ENCODE results near the gene DNAH6.
A peak's percentile ranks its signal among the peaks of the same experiment; 100 is the strongest.

The DNAH6 gene

DNA sequence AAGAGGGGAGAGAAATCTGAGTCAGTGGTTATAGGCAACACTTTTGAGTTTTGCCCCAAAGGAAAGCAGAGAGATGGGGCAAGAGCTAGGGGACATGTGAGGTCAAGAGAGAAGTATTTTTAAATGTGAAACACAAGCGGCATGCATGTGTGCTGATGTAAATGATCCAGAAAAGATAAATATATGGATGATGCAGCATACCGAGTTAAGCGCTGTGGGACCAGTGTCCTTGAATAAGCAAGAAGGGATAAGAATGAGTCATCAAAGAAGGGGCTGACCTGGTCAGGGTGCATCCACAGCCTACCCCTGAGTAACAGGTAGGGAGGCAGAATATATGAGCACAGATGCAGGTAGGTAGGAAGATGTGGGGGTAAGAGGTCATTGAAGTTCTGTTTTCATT is 183.7 kb downstream of the DNAH6 start:
- DNase-seq (ENCODE audit: low read depth) = no peak

DNA sequence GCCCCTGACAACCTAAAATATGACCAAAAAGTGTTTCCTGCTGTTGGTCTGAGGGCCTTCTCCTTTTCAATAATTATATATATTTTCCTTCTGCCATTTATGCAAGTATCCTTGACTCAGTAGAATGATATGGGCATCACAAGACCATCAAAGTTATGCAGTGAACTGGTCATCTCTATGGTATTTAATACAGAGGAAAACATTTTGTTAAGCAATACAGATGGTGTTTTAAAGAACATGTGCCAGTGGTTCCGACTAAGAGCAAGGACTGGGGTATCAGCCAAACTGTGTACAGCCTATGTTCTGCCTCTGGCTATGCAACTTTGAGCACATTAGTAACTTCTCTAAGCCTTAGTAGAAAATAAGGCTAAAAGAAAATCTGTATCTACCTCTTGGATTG is 185.6 kb downstream of the DNAH6 start:
- no peak for DNase-seq (ENCODE audit: low read depth)

DNA sequence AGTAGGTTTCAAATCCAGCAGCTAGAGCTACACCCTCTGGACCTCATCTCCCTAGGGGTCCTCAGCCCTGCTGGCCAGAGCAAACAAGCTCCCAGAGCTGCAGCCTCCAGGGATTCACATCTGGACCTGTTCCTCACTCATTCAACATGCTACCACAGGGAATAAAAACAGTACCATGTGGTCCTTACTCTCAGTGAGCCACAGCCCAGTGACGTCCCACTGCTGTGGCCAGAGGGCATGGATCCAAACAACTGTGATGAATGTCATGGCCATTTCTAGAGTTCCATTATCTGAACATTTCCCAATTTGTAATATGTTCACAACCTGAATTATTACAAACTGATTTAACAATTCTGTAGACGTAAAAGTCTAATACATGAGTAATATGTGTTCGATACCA is 186.6 kb downstream of the DNAH6 start:
- DNase-seq (ENCODE audit: low read depth) = no peak

DNA sequence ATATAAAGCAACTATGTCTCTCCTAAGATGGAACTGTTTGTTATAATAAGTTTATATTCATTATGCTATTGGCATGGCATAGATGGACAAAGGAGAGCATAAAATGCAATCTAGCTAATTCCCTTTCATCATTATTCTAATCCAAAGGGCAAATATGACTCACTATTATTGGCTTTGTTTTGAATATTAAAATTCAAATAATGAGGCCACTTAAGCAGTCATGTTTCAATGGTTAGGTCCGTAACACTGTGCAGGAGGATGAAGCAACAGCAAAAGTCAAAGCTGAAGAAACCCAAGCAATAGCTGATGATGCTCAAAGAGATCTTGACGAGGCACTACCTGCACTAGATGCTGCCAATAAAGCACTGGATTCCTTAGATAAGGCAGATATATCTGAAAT is 187.5 kb downstream of the DNAH6 start:
- no peak for DNase-seq (ENCODE audit: low read depth)

DNA sequence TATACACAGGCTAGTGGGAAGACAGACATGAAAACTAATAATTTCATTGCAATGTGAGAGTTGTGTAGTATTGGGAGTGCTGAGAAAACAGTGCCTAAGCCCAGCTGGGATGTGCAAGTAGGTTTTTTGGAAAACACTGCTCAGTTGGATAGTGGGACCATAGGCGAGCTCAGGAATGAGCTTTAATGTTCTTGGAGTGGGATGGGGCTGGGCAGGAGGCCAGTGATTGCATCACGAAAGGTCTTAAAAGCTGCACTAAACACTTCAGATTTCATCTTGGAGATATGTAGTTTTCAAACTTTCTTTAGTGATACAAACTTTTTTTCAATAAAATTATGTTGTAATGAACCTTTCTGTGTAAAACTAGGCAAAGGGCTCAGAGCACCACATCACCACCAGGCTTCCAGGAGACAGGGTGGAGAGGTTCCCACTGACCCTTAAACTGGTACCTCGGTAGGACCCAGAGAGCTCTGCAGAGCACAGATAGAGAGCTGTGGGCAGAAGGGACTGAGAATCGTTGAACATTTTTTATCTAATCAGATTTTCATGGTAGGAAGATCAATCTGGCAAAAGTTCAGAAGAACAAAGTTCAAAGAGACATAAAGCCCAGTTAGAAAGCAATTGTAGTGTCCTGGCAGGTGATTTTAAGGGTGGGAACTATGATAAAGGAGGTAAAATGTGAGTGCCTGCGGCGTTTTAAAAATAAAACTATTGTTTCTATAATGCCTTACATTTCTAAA is 188.4 kb downstream of the DNAH6 start:
- no peak for DNase-seq (ENCODE audit: low read depth)

DNA sequence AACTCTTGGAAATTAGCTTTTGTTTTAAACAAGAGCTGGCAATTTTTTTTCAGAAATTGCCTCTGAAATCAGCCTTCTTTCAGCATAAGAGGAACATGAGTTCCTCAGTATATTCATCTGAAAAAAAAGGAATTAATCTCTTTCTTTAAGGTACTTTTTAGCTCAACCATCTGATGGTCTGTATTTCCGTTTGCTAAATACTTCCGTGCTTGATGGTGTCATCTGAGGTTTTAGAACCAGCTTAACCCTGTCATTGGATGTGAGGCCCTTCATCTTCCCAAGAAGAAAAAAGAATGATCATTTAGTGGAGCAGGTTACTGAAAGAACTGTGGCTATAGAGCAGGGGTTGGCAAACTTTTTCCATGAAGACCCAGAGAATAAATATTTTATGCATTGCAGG is 189.6 kb downstream of the DNAH6 start:
- no peak for DNase-seq (ENCODE audit: low read depth)

DNA sequence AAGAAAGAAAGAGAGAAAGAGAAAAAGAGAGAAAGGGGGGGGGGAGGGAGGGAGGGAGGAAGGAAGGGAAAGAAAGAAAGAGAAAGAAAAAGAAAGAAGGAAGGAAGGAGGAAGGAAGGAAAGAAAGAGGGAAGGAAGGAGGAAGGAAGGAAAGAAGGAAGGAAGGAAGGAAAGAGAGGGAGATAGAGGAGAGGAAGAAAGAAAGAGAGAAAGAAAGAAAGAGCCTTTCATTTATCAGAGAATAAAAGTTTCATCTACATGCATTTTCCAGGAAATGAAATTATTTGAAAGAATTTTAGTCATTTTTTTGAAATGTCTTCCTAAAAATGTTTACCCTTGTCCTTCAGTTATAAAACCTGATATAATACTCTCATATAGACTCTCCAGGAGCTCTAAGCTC is 192.1 kb downstream of the DNAH6 start:
- DNase-seq (ENCODE audit: low read depth) = no peak

DNA sequence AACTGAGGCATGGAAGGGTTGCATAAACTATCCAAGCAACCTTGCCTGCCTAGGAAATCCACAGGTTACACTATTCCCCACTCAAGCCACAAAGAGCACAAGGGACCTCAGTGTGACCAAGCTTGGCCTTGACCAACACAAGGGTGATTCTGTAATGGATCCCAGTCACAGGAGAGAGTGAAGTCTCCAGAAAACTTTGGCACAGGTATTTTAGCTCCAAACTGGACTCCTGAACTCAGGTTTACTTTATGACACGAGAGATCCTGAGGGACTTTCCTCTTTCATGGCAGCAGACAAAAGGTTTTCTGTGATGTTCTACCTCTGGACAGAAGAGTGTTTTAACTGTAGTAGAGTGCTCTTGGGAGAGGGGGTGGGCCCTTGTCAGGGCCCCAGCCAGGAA is 195.4 kb downstream of the DNAH6 start:
- no peak for DNase-seq (ENCODE audit: low read depth)

DNA sequence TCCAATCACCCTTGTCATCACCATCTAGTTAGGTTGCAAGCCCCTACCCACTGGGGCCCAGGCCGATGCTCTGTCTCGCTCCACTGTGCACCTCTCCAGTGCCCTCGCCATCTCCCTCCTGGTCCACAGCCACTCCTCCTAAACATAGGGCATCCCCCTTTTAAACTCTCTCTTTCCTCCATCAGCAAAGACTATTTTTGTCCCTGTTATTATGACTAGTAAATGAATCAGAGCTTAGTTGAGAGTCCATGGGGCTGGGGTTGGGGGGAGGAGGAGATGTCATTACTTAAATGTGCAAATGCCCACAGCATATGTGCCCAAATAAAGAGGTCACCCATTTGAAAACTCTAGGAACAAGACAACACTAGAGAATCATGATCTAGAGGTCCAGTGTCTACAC is 197.1 kb downstream of the DNAH6 start:
- no peak for DNase-seq (ENCODE audit: low read depth)

DNA sequence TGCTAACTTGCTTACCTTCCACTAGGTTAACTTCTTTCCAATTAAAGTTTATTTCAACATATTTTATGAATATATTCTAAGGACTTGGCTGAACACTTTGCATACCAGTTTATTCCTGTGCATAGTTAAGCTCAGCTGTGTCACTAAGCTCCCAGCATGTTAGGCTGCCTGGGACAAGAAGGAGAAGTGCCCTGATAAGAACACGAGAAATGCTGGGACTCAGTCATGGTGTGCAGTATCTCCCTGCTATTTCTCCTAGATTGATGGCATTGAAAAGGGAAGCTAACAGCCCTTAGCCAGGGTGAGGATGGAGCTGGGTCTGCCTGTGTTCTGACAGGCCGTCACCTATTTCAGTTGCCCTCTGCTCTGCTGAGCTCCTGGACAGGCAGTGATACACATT is 200.3 kb downstream of the DNAH6 start:
- no peak for DNase-seq (ENCODE audit: low read depth)

DNA sequence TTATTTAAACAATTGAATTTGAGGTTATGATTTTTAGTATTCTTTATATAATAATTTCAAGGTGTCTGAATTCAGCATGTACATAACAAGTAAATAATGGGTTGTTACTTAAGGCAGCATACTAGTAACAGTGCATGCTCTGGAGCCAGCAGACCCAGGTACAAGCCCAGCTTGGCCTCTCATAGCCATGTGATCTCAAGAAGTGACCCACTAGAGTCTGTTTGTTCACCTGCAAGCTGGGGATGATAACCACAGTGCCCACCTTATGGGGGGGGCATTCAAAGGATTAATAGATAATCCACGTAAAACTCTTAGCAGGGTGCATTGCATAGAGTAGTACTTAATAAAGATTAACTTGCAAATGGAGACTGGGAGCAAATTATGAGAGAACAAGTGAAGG is 201.0 kb downstream of the DNAH6 start:
- no peak for DNase-seq (ENCODE audit: low read depth)

DNA sequence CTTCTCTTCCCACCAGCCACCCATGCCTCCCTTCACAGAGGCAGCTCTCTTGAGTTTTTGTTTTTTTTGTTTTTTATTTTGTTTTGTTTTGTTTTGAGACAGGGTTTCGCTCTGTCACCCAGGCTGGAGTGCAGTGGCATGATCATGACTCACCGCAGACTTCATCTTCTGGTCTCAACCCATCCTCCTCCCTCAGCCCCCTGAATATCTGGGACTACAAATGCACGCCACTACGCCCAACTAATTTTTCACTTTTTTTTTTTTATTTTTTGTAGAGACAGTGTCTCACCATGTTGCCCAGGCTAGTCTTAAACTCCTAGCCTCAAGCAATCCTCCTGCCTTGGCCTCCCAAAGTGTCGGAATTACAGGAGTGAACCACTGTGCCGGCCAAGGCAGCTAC is 203.1 kb downstream of the DNAH6 start:
- no peak for DNase-seq (ENCODE audit: low read depth)

DNA sequence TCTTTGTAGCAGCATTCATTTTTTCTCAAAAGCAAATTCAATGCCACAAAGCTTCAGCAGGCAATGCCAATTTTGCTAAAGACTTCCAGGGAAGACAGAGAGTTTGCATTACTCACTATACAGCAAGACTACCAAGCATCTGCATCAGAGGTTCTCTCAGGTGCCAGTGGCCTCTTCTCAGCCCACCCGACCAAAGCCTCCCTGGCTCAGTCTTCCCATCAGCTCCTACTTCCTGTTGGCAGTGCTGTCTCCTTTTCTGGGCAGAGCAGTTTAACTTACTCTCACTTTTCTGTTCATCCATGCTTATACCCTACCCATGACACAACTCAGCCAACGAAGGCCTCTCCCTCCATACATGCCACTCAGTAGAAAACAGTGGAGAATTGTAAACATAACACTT is 207.5 kb downstream of the DNAH6 start:
- DNase-seq (ENCODE audit: low read depth) = no peak

DNA sequence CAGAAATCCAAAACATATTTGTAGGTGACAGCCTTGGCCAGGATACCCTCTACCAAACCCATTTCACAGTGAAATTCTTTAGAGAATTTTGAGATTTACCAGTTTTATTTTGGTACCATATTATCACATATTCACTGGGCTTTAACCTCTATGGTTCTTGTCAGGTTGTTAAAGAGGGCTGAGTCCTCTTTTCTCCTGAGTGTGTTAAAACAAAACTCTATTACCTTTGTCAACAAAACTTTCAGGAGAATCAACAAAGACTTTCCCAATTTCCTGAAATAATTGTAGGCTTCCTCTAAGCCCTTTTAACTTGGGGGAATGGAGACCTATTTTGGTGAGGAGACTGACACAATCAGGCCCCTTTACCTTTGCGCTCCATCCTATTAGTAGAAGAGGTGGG is 209.4 kb downstream of the DNAH6 start:
- no peak for DNase-seq (ENCODE audit: low read depth)

DNA sequence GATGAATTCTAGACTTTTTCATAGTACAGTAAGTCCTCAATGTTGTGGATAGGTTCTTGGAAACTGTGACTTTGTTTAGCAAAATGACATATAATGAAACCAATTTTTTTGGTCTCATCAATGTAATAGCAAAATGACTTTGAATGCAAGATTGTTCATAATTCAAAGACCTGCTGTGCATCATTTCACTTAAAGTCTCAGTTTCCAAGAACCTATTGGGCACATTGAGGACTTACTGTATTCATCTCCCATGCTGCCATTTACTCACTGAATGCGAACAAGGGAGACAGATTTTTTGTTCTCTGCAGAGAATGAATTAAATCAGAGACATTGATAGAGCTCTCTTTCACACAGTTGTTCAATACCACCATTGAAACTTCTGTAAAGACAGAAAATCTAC is 211.0 kb downstream of the DNAH6 start:
- no peak for DNase-seq (ENCODE audit: low read depth)

DNA sequence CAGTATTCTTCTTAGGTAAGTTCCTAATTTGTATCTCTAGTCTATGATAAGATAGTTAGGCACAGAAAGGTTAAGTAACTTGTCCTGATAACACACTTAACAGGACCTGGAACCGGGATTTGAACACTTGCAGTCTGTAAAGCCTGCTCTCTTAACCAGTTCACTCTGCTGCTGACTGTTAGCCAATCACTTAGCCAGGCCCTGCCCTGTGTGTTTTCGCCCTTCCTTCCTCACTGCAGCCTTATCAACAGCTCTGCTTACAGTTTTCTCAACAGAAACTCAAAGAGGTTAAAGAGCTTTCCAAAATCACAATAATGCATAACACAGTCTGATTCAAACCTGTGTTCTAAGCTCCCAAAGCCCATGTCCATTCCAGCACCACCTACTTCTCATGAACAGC is 212.9 kb downstream of the DNAH6 start:
- no peak for DNase-seq (ENCODE audit: low read depth)

DNA sequence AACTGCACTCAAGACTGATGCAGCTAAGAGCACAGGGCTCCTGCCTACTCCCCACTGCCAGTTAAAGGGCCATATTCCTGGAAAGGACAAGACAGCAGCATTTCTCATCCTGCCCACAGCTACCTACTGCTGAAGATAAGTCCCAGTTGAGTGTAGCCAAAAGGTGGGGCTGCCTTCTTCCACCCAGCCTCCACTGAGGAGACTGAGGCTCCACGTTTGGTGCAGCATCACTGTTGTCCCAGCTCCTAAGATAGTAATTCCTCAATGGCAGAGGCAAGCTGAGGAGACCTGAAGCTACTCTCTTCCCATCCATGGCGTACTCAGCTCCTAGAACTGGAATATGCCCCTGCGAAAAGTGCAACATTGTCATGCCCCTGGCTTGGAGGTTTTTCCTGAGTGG is 214.9 kb downstream of the DNAH6 start:
- DNase-seq (ENCODE audit: low read depth) = no peak

DNA sequence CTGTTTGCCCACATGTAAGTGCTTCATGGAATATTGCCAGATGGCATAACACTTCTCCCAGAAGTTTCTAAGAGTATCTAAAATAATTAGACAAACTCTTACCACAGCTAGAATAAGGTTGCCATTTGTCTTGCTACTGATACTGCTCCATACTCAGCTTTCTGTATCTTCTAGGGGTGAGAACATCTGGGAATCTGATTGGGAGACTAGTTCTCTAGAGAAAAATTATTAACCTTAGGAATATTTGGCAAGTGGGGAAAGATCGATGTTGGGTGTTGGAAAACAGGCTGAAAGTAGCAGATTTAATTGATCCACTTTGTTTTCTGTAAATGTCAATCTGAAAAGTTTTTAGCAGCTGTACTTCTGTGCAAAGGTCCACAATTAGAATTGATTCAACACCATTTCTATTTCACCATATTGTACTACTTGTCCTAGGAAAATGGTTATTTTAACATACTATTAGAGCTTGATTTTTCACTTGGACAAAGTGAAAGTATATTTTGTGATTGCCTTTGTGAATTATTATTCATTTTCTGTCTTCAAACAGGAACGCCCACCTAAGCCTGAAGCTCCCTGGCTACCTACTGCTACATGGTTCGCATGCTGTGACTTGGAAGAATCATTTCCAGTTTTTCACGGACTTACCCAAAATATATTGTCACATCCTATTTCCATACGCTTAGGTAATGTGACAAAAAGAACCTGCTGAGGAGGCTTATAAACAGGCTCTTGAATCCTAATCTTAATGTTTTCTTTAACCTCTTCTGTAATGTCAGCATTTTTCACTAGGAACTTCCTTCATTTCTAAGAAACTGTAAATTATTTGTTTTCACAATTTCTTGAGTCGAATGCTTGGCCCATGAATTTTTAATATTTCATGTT is 216.8 kb downstream of the DNAH6 start:
- no peak for DNase-seq (ENCODE audit: low read depth)

DNA sequence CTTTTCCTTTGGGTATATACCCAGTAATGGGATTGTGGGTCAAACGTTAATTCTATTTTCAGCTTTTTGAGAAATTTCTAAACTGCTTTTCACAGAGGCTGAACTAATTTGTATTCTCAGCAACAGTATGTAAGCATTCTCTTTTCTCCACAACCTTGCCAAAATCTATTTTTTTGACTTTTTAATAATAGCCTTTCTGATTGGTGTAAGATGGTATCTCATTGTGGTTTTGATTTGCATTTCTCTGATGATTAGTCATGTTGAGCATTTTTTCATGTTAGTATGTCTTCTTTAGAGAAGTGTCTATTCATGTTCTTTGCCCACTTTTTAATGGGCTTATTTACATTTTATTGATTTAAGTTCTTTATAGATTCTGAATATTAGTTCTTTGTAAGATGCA is 219.1 kb downstream of the DNAH6 start:
- no peak for DNase-seq (ENCODE audit: low read depth)

DNA sequence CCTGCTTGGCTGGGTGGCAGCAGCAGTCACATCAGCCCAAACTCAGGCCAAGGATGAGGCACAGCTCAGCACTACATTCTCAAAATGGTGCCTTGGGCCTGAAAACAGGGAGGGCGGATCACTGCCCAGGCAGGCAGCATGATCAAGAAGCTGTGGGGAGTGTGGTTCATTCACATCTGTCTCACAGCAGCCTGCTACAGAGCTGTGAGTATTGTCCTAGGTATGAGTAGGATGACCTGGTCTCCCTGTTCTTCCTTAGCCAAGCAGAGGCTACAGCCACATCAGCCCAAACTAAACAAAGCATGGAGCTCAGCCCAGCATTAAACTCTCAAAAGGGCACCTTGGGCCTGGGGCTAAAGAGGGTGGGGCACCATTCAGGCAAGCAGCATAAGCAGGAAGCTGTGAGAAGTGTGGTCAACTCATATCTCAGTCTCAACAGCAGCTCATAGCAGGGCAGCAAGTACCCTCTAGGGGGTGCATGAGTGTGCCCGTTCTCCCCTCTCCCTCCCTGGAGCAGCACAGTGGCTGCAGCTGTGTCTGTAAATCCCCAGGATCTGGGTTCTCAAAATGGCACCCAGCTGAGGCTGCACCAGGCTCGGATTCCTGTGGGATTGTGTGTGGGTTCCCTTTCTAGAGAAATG is 225.0 kb downstream of the DNAH6 start:
- DNase-seq (ENCODE audit: low read depth) = peak; percentile 23

DNA sequence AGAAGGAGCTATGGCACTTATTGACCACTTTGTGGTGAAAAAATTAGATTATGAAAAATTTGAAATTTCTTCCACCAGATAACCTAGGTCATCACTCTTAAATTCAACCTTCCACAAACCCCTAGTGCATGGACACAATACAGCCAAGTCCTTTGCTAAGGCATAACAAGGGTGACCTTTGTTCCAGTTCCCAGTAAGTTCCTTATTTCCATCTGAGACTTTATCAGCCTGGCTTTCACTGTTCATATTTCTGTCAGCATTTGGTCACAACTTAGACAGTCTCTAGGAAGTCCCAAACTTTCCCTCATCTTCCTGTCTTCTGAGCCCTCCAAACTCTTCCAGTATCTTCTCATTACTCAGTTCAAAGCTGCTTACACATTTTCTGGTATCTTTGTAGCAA is 232.0 kb downstream of the DNAH6 start:
- no peak for DNase-seq (ENCODE audit: low read depth)

DNA sequence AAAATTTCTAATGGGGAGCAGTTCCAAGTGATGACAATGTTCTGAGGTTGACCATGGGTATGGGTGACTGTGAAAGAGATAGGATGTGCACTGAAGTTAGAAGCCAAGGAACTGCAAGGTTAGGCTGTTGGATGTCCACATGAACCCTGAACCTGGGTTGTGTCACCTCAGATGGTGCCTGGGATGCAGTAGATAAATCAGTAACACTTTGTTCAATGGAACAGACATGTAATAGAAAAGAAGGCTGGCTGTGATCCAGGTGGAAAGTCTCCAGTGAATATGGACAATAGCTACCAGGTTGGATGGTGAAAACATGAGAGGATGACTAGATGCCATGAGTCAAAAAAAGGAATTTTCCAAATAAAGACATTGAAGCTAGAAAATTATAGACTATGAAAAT is 233.1 kb downstream of the DNAH6 start:
- DNase-seq (ENCODE audit: low read depth) = no peak

DNA sequence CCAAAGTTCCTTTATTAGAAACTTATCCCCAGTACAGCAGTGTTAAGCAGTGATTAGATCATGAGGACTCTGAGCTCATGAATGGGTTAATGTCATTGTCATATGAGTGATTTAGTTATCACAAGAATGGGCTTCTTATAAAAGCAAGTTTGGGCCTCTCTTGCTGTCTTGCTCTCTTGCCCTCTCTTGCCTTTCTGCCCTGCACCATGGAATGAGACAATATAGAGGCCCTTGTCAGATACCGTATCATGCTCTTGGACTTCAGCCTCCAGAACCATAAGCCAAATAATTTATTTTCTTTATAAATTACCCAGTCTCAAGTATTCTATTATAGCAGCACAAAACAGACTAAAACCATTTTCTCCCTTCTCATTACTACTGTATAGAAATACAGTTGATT is 238.8 kb downstream of the DNAH6 start:
- DNase-seq (ENCODE audit: low read depth) = no peak
